H1 (cell line): Measurements from ENCODE around the gene BCAM. TPM values are rescaled to one million over a fixed set of nuclear protein-coding genes. Genes with fewer than 3 reads are reported as not detected.

Experiments used
- BRCA1 ChIP-seq: IDR thresholded peaks from 2 replicates; pipeline ENCODE4 v1.6.1; 2012; ENCODE audit warnings: low read depth, low read length, improper control_type of control experiment
- CEBPB ChIP-seq: IDR thresholded peaks from 2 replicates; pipeline ENCODE4 v1.6.1; 2012; ENCODE audit warnings: low read depth, low read length
- POLR2AphosphoS5 ChIP-seq: IDR thresholded peaks from 2 replicates; pipeline ENCODE4 v1.6.1; 2011; ENCODE audit warnings: low read depth, low read length
- RAD21 ChIP-seq, 2 experiments: IDR thresholded peaks in 1 of 2; conservative IDR thresholded peaks in 1 of 2; 2 replicates each; pipeline ENCODE4 v1.6.1; 2011; ENCODE audit warnings: low read depth in 2 of 2, low read length in 2 of 2, improper control_type of control experiment in 1 of 2, inconsistent platforms in 1 of 2, mild to moderate bottlenecking in 1 of 2, moderate library complexity in 1 of 2
- TAF1 ChIP-seq: IDR thresholded peaks from 2 replicates; pipeline ENCODE4 v1.6.1; 2011; ENCODE audit warnings: mild to moderate bottlenecking, low read depth, low read length
- YY1 ChIP-seq: IDR thresholded peaks from 2 replicates; pipeline ENCODE4 v1.6.1; 2011; ENCODE audit warnings: low read depth, mild to moderate bottlenecking, low read length
- polyA plus RNA-seq, 7 experiments: library from polyadenylated mRNA; depleted of rRNA in 3 of 7; stranded (reverse) in 5 of 7; unstranded in 2 of 7; fragments of >200 nt in 5 of 7; fragments of 200-250 nt in 2 of 7; gene quantifications; 1 replicate in 5 of 7; 2 replicates in 1 of 7; 4 replicates in 1 of 7; pipeline versions ENCODE4 v1.2.1 to v1.2.3, GENCODE V29; 2011 to 2013; ENCODE audit warnings: missing spikeins in 2 of 7, mixed read lengths in 2 of 7
- total RNA-seq: library from RNA; stranded (reverse); fragmentation: NEBNext Ultra II Directional; extraction: Animal tissue kit (Norgen Biotek cat#: 25700); gene quantifications from 2 replicates; pipeline ENCODE4 v1.2.1, GENCODE V29; 2021
- TF ChIP-seq, protein P1 (sequence below): IDR thresholded peaks from 2 replicates; pipeline ENCODE4 v1.6.1; 2012; ENCODE audit warnings: low read length, inconsistent platforms

Gene BCAM
- total and polyA plus RNA-seq, 2 of the 8 experiments (the other 6 are each of a cell fraction or from before 2014, with no cell fraction given) = 32.5 to 81.4 TPM

DNA sequence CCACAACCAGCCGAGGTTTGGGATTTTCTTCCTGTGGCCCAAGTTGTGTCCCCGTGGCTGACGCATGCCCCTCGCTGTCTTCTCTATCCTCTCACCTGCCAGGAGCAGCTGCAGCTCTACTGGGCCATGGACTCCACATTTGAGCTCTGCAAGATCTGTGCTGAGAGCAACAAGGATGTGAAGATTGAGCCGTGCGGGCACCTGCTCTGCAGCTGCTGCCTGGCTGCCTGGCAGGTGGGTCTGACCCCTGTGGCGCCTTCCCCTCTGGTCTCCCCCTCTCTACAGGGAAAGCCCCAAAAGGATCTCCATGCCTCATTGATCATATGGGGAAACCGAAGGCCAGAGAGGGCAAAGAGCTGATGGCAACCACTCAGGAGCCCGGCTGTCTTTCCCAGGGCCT is 16.6 kb upstream of the BCAM start (continued):
- TF ChIP-seq CEBPB (no peak), RAD21 (IDR thresholded peaks at IDR 0.05 in 1 of 2, conservative IDR thresholded peaks at IDR 0.05 in 1 of 2; ENCODE audit: low read depth in 2 of 2, low read length in 2 of 2) (no peak), POLR2AphosphoS5 (no peak), BRCA1 (no peak), YY1 (no peak), TAF1 (no peak)
- TF ChIP-seq, protein P1, sequence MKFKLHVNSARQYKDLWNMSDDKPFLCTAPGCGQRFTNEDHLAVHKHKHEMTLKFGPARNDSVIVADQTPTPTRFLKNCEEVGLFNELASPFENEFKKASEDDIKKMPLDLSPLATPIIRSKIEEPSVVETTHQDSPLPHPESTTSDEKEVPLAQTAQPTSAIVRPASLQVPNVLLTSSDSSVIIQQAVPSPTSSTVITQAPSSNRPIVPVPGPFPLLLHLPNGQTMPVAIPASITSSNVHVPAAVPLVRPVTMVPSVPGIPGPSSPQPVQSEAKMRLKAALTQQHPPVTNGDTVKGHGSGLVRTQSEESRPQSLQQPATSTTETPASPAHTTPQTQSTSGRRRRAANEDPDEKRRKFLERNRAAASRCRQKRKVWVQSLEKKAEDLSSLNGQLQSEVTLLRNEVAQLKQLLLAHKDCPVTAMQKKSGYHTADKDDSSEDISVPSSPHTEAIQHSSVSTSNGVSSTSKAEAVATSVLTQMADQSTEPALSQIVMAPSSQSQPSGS = no peak
